ENCODE results near the gene FOXO6.

The FOXO6 gene

DNA sequence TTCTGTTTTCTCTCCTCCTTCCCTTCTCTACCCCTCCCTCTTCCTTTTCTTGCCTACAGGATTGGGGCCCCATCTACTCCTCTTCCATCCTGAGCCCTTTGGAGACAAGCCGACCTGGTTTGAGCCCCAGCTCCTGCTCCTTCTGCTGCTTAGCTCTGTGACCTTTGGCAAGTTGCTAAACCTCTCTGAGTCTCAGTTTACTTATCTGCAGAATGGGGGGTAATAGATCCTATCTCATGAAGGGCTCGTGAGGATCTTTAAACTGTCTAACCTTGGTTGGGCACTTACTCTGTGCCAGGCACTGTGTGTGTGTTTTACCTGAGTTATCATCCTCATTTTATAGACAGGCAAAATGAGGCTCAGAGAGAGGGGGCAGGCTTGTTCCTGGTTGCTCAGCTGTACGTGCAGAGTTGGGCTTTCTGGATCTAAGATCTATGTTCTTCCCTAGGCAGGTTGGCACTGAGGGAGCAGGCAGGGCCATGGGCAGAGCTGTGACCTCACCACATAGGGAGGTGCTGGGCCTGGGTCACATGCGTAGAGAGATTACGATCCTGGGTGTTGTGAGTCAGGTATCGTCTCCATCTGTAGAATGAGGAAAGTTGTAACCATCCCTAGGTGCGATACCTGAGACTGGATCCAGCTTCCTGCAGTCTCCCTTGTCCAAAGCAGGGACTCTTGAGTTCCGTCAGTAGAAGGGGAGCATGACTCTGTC lies 58.5 kb downstream of the FOXO6 start:
- DNase-seq (ENCODE audit: extremely low read depth in 1 of 2, low read depth in 1 of 2), result no peak

DNA sequence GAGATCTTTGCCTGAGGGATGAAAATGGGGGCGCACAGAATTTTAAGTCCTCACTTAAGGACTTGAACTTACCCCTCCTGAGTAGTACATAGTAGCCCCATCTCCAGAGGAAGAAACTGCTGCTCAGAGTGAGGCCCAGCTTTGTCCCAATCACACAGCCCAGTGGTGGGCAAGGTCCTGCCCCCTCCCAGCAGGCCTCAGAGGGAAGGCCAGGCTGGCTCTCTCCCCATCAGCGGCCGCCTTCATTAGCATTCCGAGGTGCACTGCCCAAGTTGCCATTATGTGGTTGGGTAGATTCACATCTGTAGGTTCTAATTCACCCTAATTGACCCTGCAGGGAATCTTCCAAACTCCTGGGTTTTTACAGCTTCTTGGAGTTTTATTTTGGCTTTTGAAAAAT lies 59.1 kb downstream of the FOXO6 start:
- no peak for DNase-seq (ENCODE audit: extremely low read depth in 1 of 2, low read depth in 1 of 2)

DNA sequence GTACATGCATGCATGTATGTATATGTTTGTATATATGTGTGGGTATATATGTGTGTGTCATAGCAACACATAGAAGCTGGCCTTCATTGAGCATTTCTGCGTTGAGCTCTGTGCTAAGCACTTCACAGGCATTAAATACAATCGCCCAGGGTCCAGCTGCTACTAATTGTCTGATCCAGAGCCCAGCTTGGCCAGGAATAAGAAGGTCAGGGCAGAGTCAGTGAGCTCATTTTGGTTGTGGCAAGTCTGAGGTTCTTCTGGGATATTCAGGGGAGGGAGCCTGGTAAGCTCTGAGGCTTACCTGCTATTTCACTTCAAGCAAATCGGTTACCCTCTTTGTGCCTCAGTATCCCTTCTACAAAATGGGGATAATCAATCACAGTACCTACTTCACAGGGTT lies 59.6 kb downstream of the FOXO6 start:
- no peak for DNase-seq (ENCODE audit: extremely low read depth in 1 of 2, low read depth in 1 of 2)

DNA sequence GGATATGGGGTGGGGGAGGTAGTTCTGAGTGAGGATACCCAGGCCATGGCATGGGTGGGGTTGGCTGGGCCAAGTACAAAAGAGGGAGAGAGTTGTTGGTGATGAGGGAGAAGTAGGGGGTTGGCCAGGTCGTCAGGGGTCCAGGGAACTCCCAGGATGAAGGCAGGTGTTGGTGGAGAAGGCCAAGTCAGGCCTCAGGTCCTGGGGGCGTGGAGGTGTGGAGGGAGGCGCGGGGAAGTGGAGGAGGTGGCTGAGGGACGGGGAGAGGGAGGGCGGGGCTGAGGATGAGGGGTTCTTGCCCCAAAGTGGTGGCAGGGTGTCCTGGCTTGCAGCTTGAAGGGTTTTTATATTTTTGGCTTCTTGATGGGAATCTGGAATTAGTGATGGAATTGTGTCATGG lies 61.1 kb downstream of the FOXO6 start:
- DNase-seq (ENCODE audit: extremely low read depth in 1 of 2, low read depth in 1 of 2), result no peak

DNA sequence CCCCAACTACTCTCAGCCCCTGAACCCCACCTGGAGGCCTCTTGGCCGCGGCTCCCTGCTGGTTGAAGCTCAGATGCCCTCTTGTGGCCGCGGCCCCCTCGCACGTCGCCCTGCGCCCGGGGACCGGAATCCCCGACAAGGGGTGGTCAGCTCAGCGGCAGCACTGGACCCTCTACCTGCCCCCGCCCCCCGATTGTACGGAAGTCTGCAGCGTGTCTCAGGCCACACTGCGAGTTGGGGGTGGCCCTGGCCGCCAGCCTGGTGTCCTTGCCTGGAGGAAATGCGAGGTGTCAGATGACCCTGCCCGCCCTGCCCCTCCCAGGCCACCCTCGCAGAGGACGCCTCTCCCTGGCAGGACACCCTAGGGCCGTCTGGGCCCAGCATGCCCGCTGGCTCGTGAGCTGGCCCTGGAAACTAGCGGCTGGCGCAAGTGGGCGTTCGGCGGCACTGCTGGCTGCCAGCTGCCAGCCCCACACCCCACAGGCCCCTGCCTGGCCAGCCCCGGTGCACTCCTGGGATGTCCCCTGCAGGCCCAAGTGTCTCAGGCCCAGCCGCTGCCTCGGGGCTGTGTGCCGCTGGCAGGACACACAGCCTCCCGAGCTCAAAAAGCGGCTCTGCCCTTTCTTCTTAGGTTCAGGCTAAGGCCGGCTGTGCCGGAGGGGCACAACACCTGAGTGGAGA lies 62.4 kb downstream of the FOXO6 start:
- no peak for DNase-seq (ENCODE audit: extremely low read depth in 1 of 2, low read depth in 1 of 2)

DNA sequence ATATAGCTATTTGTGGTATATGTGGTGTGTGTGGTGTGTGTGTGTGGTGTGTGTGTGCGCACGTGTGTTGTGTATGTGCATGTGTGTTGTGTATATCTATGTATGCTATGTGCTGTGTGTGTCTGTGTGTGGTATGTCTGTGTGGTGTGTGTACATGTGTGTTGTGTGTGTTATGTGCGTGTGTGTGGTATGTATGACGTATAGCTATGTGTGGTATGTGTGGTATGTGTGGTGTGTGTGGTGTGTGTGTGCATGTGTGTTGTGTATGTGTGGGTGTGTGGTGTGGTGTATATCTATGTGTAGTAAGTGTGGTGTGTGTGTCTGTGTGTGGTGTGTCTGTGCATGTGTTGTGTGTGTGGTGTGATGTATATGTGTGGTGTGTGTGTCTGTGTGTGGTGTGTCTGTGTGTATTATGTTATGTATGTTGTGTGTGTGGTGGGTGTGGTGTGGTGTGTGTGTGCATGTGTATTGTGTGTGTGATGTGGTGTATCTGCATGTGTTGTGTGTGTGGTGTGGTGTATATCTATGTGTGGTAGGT lies 63.4 kb downstream of the FOXO6 start:
- no peak for DNase-seq (ENCODE audit: extremely low read depth in 1 of 2, low read depth in 1 of 2)

DNA sequence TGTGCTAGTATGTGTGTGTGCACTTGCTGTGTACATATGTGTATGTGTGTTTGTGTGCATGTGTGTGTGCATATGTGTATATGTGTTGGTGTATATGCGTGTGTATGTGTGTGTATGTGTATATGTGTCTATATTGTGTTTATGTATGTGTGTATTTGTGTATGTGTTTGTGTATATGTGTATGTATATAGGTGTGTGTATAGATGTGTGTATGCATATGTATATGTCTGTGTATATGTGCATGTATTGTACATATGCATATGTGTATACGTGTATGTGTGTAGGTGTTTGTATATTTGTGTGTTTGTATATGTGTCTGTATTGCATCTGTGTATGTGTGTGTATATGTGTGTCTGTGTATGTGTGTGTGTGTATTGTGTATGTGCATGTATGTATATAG lies 64.1 kb downstream of the FOXO6 start:
- no peak for DNase-seq (ENCODE audit: extremely low read depth in 1 of 2, low read depth in 1 of 2)

DNA sequence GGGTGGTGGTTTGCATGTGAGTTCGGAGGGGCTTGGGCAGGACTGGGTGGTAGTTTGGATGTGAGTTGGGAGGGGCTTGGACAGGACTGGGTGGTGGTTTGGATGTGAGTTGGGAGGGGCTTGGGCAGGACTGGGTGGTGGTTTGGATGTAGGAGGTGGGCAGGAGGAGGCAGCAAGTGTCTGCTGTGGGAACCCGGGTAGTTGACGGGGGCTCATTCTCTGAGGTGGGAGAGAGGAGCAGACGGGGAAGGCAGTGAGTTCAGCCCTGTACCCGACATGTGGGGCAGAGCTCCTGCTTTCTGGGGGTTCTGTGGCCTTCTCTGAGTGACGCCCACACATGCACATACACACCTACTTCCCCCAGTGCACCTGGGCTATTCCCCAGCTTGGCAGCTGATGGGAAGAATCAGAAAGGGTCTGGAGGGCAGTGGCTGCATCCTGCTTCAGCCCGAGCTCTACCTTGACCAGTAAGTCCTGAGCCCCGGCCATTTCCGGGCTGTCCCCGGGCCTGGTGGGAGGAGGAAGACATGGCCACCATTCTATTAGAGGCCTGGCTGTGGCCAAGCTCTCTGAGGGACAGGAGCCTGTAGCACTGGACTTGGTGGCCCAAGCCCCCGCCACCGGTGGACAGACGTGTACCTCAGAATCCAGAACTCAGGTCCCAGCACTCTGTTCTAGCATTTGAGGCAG lies 65.1 kb downstream of the FOXO6 start:
- DNase-seq (ENCODE audit: extremely low read depth in 1 of 2, low read depth in 1 of 2), result no peak

DNA sequence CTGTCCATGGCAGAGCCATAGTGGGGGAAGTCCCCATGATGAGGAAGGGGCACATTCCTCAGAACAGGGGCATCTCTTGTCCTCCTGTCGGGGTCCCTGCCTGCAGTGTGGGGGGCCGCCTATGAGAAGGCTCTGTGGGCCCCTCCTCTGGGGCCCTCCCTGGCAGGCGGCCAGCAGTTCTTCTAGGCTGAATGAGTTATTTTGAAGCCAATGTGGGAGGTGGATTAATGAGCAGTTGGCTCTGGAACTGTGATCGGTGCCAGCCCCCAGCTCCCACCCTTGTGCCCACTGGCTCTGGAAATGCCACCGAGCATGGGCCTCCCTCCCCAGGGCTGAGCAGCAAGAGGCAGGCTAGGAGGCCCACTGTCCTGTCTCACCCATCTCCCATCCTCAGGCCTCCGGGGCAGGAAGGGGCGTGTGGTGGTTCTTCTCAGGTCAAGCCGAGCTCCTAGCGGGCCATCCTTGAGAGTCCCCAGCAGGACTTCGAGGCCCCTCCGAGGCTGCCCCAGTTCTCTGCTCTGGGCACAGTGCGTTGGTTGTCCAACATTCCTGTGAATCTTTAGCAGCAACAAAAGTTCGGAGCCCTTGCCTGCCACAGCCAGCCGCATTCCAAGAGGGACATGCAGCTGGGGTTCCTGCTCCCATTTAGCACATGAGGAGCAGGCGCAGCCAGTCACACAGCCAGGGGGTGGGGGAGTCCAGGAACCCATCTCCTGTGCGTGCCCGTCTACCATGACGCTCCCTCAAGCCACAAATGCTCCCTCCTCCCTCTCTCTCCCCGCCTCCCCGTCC lies 66.1 kb downstream of the FOXO6 start:
- no peak for DNase-seq (ENCODE audit: extremely low read depth in 1 of 2, low read depth in 1 of 2)

DNA sequence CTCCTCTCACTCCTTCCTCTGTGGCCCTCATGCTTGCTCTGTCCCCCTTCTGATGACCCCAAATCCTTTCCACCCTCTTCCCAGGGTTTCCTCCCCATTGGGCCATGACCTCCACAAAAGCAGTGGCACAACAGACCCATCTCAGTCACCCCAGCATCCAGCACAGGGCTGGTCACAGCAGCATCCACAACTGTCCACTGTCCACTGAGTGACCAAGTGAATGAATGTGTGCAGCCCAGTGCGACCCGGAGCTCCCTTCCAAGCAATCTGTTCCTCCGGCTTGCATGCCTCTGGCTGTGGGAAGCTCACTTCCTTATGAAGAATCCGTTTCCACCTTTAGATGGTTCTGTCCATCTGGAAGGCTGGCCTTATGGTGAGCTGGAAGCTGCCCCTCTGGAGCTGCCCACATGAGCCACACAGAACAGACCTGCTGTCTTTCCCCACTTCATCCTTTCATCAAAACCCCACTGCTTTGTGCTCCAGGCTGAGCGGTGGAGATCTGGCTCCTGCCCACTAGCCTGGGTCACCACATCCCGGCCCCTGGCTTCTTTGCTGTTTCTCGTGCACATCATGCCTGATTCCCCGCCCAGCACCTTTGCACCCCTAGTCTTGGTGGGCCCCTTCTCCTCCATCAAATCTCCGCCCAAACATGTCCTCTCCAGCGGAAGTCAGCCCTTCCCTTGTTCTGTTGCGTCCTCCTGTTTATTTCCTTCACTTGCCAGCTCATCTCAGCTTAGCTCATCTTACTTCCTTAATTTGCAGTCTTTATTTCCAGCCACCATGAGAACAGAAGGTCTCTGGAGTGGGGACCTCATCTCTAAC lies 66.9 kb downstream of the FOXO6 start:
- DNase-seq (ENCODE audit: extremely low read depth in 1 of 2, low read depth in 1 of 2), result no peak

DNA sequence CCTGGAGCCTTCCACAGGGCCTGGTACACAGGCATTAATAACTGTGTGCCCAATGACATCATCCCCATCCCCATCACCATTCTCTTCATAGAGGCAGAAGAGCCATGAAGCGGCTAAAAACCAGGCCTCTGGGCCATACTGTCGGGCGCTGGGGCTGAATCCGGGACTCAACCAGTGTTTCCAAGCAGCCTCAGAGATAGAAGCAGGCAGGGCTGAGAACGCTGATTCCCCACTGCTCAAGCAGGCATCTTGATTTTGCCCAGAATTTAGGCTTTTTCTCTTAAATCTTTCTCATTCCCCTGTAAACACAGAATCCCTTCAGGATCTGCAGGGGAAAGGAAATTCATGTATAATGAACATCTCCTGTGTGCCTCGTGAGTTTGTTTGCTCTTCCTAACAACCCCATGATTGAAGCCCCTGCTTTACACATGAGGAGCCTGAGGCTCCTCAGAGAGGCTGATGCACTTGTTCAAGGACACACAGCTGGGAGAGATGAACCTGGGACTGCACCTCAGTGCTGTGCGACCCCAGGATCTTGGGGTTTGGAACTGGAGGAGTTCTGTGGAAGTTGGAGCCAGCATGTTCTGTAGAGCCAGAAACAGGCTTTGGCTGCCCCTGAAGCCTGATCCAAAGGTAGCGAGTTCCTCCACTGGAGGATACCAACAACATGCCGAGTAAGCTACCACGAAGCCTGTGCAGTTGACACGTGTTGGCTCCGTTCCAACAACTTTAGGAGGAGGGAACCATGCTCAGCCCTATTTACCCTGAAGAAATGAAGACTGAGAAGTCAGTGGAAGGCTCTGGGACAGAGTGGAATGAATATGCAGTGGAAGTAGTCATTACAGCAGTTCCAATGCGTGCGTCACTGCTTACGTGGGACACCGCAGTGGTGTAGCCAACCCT lies 67.8 kb downstream of the FOXO6 start:
- DNase-seq (ENCODE audit: extremely low read depth in 1 of 2, low read depth in 1 of 2), result no peak

DNA sequence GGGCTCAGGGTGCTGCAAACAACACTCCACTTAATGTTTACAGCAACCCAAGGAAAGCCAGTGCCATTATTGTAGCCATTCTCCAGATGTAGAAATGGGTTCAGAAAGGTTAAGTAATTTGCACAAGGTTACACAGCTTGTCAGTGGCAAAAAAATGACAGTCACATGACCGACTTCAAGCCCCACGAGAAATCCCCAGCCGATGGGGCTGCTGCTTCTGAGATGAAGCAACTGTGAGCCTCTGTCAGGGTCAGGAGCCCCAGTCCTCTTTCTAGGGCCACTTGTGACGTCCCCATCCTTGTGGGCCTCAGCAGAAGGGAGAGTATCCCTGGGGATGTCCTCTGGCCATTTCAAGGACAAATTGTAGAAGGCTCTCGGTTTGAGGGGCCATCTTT lies 68.4 kb downstream of the FOXO6 start:
- DNase-seq (ENCODE audit: extremely low read depth in 1 of 2, low read depth in 1 of 2), result no peak

DNA sequence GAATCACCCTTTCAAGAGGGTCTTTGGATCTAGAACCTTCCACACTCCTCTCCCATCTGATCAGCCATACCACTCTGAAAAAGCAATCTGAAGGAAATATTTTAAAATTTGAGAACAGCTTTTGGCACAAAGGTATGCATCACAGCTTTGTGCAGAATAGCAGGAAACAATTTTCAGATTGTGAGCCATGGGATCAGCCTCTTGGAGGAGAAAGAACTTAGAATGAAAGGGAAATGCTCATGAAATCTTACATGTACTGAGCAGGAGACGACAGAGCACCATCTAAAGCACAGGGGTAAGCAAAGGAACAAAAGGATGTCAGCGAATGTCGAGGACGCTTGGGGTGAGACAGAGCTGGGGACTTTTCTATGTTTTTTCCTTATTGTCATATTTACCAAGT lies 68.8 kb downstream of the FOXO6 start:
- no peak for DNase-seq (ENCODE audit: extremely low read depth in 1 of 2, low read depth in 1 of 2)

DNA sequence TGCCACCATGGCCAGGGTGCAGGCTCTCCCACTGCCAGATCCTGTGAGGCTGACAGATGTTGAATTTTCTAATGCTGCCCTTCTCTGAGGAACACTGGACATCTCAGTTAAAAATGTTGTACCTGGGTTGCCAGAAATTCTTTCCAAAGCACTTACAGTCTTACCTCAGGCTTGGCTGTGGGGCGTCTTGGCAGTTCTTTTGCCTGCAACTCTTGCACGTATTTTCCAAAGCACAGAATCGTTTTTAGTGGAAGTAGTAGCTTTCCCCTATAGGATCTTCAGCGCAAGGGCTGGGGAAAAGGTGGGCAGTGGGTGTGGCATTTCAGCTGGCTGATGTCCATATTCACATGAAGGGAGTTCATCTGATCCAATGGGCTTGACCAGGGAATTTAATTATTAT lies 69.3 kb downstream of the FOXO6 start:
- no peak for DNase-seq (ENCODE audit: extremely low read depth in 1 of 2, low read depth in 1 of 2)

DNA sequence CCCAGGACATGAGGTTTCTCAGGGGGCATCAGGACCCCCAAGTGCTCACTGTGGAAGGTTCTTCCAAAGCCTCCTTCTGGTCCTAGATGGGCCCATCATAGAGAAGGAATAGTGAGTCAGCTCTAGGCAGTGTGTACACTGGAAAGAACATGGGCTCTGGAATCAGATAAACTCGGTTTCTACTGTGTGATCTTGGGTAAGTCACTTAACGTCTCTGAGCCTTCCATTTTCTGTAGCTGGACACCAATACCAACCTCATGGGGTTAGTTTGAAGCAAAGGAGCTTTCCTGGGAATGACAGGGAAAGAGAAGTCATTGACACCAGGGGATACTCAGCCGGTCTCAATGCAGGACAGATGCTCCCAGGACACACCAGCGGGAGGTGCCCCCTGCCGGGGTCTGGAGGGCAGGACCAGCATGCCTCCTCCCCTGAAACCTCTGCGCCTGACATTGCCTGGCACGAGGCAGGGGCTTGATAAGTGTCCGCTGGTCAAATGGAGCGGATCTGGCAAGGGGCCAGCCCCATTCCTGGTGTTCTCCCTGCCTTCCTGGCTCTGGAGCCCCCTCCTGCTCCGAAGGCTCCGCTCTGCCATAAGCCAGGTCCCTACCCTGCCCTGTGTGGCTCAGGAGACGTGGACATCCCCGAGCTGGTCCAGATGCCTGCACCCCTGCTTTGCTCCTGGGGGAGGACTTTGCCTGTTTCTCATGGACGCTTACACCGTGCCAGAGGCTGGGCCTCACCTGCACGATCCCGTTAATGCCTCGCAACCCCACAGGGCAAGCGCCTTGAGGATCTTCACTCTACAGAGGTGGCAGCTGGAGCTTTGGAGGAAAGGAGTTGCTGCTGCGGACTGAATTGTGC lies 70.5 kb downstream of the FOXO6 start:
- DNase-seq (ENCODE audit: extremely low read depth in 1 of 2, low read depth in 1 of 2), result no peak
